HepG2 (cell line): ENCODE data around the gene NDRG2. TPM values are rescaled to one million over a fixed set of nuclear protein-coding genes. Genes with fewer than 3 reads are reported as not detected.
A peak's percentile ranks its signal among the peaks of the same experiment; 100 is the strongest.

Experiments used
- BCL3 ChIP-seq: sonication (generic); formaldehyde crosslinking; IDR thresholded peaks from 2 replicates; pipeline ENCODE4 v1.5.1; 2020; ENCODE audit warnings: mild to moderate bottlenecking, missing genetic modification reagents, moderate library complexity
- CHCHD3 ChIP-seq: sonication (generic); formaldehyde crosslinking; IDR thresholded peaks from 2 replicates; pipeline ENCODE4 v1.8.0; 2022; ENCODE audit warnings: mild to moderate bottlenecking, missing genetic modification reagents, moderate library complexity
- E2F1 ChIP-seq: sonication (generic); formaldehyde crosslinking; IDR thresholded peaks from 2 replicates; pipeline ENCODE4 v1.5.0; 2020; ENCODE audit warnings: missing genetic modification reagents
- E2F5 ChIP-seq: sonication (generic); formaldehyde crosslinking; conservative IDR thresholded peaks from 2 replicates; pipeline ENCODE4 v1.4.0; 2020; ENCODE audit warnings: missing genetic modification reagents
- EHMT2 ChIP-seq: fragments of 200-600 bp; sonication (generic); IDR thresholded peaks from 2 replicates; pipeline ENCODE4 v1.7.0; 2017; ENCODE audit warnings: antibody characterized with exemption, low read depth, low read length, borderline replicate concordance
- HINFP ChIP-seq: sonication (generic); formaldehyde crosslinking; IDR thresholded peaks from 2 replicates; pipeline ENCODE4 v1.4.0; 2020; ENCODE audit warnings: low read depth, mild to moderate bottlenecking, missing genetic modification reagents
- IRF9 ChIP-seq: sonication (generic); formaldehyde crosslinking; IDR thresholded peaks from 2 replicates; pipeline ENCODE4 v1.8.0; 2022; ENCODE audit warnings: missing genetic modification reagents, mild to moderate bottlenecking, borderline replicate concordance
- KLF13 ChIP-seq: sonication (generic); formaldehyde crosslinking; IDR thresholded peaks from 2 replicates; pipeline ENCODE4 v1.4.0; 2020; ENCODE audit warnings: mild to moderate bottlenecking, missing genetic modification reagents
- MXI1 ChIP-seq: IDR thresholded peaks from 3 replicates; pipeline ENCODE4 v1.6.1; 2012; ENCODE audit warnings: low read depth, low read length, inconsistent platforms, borderline replicate concordance
- NONO ChIP-seq, 2 experiments: fragments of 450-650 bp in 1 of 2; sonication (generic) in 1 of 2; formaldehyde crosslinking in 1 of 2; IDR thresholded peaks in 1 of 2; conservative IDR thresholded peaks in 1 of 2; 2 replicates each; pipeline versions ENCODE4 v1.6.1 to v1.8.0; 2017 to 2022; ENCODE audit warnings: mild to moderate bottlenecking in 1 of 2, missing genetic modification reagents in 1 of 2, moderate library complexity in 1 of 2
- PHF8 ChIP-seq: sonication (generic); formaldehyde crosslinking; IDR thresholded peaks from 2 replicates; pipeline ENCODE4 v1.5.0; 2020; ENCODE audit warnings: missing genetic modification reagents
- PPARG ChIP-seq: conservative IDR thresholded peaks from 2 replicates; pipeline ENCODE4 v1.6.1; 2016; ENCODE audit warnings: missing biosample characterization, missing genetic modification reagents
- RFX1 ChIP-seq: fragments of 450-650 bp; IDR thresholded peaks from 2 replicates; pipeline ENCODE4 v1.6.1; 2017
- SAP130 ChIP-seq: IDR thresholded peaks from 2 replicates; pipeline ENCODE4 v1.6.1; 2016; ENCODE audit warnings: low read depth
- U2AF2 ChIP-seq: fragments of 200-400 bp; formaldehyde crosslinking; IDR thresholded peaks from 2 replicates; pipeline ENCODE4 v1.6.1; 2017; ENCODE audit warnings: low read depth, mild to moderate bottlenecking, low read length
- ZBTB46 ChIP-seq: sonication (generic); formaldehyde crosslinking; IDR thresholded peaks from 2 replicates; pipeline ENCODE4 v1.4.0; 2020; ENCODE audit warnings: mild to moderate bottlenecking, missing genetic modification reagents, borderline replicate concordance
- ZNF234 ChIP-seq: sonication (generic); formaldehyde crosslinking; conservative IDR thresholded peaks from 2 replicates; pipeline ENCODE4 v1.5.1; 2020; ENCODE audit warnings: mild to moderate bottlenecking, missing genetic modification reagents
- ZNF580 ChIP-seq: IDR thresholded peaks from 2 replicates; pipeline ENCODE4 v1.6.1; 2016; ENCODE audit warnings: low read depth, borderline replicate concordance
- ZNF644 ChIP-seq: IDR thresholded peaks from 2 replicates; pipeline ENCODE4 v1.6.1; 2016; ENCODE audit warnings: low read depth
- ZNF792 ChIP-seq: IDR thresholded peaks from 2 replicates; pipeline ENCODE4 v1.6.1; 2016
- ZSCAN22 ChIP-seq: sonication (generic); formaldehyde crosslinking; IDR thresholded peaks from 2 replicates; pipeline ENCODE4 v1.4.0; 2020; ENCODE audit warnings: mild to moderate bottlenecking, missing genetic modification reagents
- polyA plus RNA-seq, 8 experiments: library from polyadenylated mRNA; depleted of rRNA in 3 of 8; stranded (reverse) in 7 of 8; unstranded in 1 of 8; fragments of >200 nt; fragmentation: Illumina TruSeq in 4 of 8; extraction: Trizol in 4 of 8; gene quantifications; 2 replicates each; pipeline versions ENCODE4 v1.2.1 to v1.2.3, GENCODE V29; 2011 to 2016; ENCODE audit warnings: low read depth in 4 of 8, missing spikeins in 1 of 8, mixed read lengths in 1 of 8; ENCODE audit not compliant: insufficient read depth in 1 of 8
- total RNA-seq, 5 experiments: library from RNA; depleted of rRNA; stranded (reverse); fragments of >200 nt; fragmentation: Illumina TruSeq; extraction: Trizol; gene quantifications; 2 replicates each; pipeline ENCODE4 v1.2.3, GENCODE V29; 2016; ENCODE audit warnings: low read depth in 1 of 5

The NDRG2 gene
- total and polyA plus RNA-seq, 2 of the 13 experiments (the other 11 are each of a cell fraction or from before 2014, with no cell fraction given): 27.2 to 189 TPM

GRCh38 chr14:20970983-20971704 is 53.7 kb downstream of the NDRG2 start (continued):
- TF ChIP-seq SAP130 (CRISPR knock-in tag) (peak; percentile 56), RFX1 (no peak), KLF13 (CRISPR knock-in tag) (no peak), NONO (IDR thresholded peaks at IDR 0.05) (no peak), NONO (CRISPR knock-in tag; conservative IDR thresholded peaks at IDR 0.05) (no peak; the same call in none of the 2 replicates), MXI1 (no peak), ZNF792 (0 out of 2 replicates have a peak, but pooled peaks have one; percentile 53), ZSCAN22 (CRISPR knock-in tag) (0 out of 2 replicates have a peak, but pooled peaks have one; percentile 29), PHF8 (CRISPR knock-in tag) (peak; percentile 54; the same call in 1 of the 2 replicates), E2F5 (CRISPR knock-in tag) (0 out of 2 replicates have a peak, but pooled peaks have one; percentile 29), CHCHD3 (CRISPR knock-in tag) (no peak), U2AF2 (no peak), PPARG (no peak), IRF9 (CRISPR knock-in tag) (peak; percentile 47; the same call in 1 of the 2 replicates), E2F1 (CRISPR knock-in tag) (peak; percentile 71), HINFP (CRISPR knock-in tag) (peak; percentile 30; the same call in 1 of the 2 replicates), EHMT2 (no peak), ZBTB46 (CRISPR knock-in tag) (no peak; the same call in 1 of the 2 replicates), ZNF644 (CRISPR knock-in tag) (0 out of 2 replicates have a peak, but pooled peaks have one; percentile 59), ZNF580 (CRISPR knock-in tag) (no peak; the same call in 1 of the 2 replicates), ZNF234 (no peak), BCL3 (CRISPR knock-in tag) (peak; percentile 72; the same call in 1 of the 2 replicates)
